HL-60/S4 treated with phorbol 12-myristate 13-acetate at 8.2 ng/mL for 4 days and 3 days (cell line): ENCODE data around the gene BACE1-AS.
"Not testable (repeated sequence)": the region's sequence is repeated elsewhere in the genome, so short reads cannot be mapped to it uniquely, and the experiment has no call there.

Source experiments
- in situ Hi-C: fragments of 300-500 bp; cut with MboI; formaldehyde crosslinking; loops from 2 replicates; pipeline ENCODE4 v1.15.0; 2022; ENCODE audit warnings: low sequenced_read_pairs

BACE1-AS gene

DNA sequence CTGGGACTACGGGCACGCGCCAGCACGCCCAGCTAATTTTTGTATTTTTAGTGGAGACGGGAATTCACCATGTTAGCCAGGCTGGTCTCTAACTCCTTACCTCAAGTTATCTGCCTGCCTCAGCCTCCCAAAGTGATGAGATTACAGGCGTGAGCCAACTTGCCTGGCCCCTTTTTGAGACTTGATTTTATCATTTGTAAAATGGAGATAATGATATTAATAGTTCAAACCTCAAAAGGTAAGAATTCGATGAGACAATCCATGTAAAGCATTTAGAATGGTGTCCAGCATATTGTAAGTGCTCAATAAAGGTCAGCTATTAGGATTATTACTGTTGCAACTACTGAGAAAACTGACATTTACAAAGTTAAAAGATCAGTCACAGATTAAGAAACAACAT is 27.6 kb downstream of the BACE1-AS start:
- in situ Hi-C loops: no loop called here

DNA sequence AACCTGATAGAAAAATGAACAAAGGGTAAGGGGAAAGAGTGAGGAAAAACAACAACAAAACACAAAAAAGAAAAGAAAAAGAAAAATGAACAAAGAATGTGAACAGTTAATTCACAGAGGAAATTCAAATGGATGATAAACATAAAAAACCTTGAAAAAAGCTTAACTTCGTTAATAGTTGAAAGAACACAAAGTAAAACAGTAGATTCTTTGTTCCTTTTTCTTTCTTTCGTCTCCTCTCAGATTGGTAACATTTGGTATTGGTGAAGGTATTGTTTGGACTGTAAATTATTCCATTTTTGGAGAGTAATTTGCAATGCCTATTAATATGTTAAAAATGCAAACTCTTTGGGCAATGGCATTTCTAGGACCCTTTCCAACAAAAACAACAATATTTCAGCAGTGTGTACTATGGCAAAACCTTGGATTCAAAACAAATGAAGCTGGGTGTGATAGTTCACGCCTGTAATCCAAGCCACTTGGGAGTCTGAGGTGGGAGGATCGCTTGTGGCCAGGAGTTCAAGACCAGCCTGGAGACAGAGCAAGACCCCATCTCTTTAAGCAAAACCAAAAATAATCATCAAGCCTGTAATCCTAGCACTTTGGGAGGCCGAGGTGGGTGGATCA is 28.2 kb downstream of the BACE1-AS start:
- in situ Hi-C loops: no loop called here

DNA sequence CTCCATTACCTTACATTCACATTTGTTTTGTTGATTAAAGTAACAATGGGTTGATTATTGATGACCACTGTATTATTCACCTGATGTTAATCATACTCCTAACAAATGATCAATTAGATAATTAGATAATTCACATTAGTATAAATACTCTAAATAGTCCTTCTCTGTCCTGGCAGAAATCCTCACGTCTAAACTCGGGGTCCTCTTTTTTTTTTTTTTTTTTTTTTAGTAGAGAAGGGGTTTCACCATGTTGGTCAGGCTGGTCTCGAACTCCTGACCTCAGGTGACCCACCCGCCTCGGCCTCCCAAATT is 36.1 kb downstream of the BACE1-AS start:
- in situ Hi-C loops: not testable (repeated sequence)

DNA sequence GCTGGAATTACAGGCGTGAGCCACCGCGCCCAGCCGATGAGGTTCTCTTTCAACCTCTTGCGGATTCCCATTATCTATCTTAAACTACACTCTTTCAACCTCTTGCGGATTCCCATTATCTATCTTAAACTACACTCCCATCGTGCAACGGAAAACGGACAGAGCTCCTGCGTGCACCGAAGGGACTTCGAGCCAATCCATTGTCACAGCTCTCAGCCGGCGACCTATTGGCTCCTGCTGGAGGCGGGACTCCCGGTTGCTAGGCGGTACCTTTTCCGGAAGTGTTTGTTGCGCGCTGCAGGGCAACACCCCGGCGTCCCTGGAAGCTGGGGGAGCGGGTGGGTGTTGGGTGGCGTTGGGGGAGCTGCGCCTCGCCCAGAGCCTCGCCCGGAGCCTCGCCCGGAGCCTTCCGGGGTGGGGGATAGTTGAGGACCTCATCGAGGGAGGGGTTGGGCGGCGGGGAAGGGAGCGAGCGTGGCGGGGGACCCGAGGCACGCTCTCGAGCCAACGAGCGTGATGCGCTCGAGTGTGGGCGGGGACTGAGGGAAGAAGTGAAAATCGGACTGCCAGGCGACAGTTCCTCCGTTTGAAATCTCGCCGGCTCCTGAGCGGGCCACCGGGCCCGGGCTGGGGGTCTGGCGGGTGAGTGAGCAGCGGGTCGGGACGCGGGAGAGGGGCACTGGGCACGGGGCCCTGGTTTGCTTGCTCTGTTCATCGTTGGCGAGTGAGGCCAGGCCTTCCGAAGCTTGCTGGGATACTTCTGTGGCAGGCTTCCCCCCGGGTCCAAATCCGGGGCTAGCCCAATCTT is 36.6 kb downstream of the BACE1-AS start, which contains the start of gene CEP164:
CEP164 (plus strand) TSS at position 288 of the 808 bp plus-strand sequence. CDS start 10,733 bp downstream, outside the sequence.
- in situ Hi-C loops: no loop called here

DNA sequence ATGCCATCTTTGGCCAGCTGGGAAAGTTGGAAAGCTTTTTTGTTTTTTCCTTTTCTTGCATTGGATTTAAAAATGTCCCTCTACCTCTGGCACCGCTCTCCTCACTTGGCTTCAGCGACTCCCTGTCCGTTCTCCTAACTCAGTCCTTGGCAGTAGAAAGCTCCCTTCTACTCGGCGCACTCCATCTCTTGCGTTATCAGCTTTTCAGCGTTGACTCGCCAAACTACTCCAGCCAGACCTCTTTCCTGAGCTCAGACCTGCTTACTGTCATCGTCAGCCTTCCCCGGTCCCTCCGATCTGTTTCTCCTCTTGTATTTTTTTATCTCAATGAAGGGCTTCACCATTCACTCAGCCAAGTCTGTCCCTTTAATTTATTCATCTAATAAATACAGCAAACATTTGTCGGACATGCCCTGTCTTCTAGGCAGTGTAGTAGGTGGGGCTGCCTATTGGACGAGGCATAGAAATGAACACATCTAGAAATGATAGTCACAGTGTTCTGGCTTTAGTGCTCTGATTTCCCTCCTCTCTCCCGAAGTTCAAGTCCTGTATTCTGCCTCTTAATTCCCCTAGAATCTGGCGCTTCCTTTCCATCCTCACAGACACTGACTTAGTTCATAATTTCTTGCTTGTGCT is 37.3 kb downstream of the BACE1-AS start:
- in situ Hi-C loops: no loop called here

DNA sequence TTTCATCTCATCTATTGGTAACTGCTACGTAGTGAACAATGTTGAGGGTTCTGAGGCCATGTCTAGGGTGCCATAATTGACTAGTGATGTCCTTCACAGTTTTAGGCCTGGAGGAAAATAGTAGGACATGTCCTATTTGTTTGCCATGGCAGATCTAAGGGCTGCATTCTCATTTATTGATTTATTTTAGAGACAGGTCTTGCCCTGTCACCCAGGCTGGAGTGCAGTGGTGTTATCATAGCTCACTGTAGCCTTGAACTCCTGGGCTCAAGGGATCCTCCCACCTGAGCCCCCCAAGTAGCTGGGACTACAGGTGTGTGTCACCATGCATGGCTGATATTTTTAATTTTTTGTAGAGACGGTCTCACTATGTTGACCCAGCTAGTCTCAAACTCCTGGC is 41.7 kb downstream of the BACE1-AS start:
- in situ Hi-C loops: no loop called here

DNA sequence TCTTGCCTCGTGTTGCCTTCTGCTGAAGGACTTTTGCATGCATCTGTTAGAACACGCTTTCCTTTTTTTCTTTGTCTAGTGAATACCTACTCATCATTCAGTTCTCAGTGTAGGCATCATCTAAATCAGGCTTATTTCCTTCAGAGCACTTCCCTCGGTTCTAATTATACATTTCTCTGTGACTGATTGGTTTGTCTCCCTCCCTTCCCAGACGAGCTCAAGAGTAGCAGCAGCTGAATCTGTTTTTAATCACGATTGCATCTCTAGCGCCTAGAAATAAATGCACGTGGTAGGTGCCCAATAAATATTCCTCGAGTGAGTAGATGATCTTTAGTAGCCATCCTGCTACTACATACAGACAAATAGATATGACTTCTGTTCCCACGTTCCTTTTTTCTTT is 42.8 kb downstream of the BACE1-AS start:
- in situ Hi-C loops: no loop called here

DNA sequence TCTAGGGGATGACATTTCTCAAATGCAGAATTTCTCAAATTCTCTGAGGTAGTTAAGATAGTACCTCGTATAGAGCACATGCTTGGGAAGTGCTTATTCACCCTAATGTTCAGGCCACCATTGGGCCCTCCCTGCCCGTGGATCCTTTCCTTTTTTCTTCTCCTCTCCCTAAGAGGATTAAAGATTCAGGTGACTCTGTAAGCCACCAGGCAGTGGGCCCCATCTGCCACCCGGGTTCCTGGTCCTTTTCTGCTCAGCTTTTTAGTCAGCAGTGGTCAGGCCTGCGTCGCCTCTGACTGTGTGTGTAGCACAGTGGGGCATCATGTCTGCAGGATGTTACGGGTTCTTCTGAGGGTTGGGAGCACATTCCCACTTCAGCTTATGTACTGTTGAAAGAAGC is 43.8 kb downstream of the BACE1-AS start:
- in situ Hi-C loops: no loop called here

DNA sequence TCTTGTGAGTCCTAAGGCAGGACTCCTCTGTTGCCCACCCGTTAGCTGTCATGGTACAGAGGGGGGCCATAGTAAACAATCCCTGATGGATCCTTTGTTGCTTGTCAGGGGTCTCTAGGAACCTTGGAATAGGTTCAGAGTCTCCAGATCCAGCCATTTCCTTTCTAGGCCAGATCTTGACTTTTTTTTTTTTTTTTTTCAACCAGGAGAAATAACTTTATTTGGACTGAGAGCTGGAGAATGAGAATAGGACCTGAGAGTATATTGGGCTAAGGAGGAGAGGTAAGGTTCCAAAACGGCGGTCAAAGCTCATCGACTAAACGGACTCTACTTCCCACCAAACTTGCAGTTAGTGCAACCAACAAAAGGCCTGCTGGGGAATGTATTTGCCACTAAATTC is 44.3 kb downstream of the BACE1-AS start:
- in situ Hi-C loops: no loop called here

DNA sequence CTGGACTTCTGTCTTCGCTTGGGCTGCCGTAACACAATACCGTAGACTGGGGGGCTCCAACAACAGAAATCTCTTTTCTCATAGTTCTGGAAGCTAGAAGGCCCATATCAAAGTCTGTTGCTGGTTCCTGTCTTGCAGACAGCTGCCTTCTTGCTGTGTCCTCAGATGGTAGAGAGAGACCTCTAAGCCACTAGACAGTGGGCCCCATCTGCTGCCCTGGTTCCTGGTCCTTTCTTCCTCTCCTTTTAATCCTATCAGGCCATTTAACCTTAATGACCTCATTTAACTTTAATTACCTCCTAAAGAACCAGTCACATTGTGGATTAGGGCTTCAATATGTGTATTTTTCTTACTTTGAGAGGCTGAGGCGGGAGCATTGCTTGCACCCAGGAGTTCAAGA is 45.9 kb downstream of the BACE1-AS start:
- in situ Hi-C loops: no loop called here
